A673 (cell line): ENCODE measurements around the gene PPP1R13L.

ENCODE experiments used
- EZH2 ChIP-seq: fragments of 200-600 bp; sonication (generic); IDR thresholded peaks from 2 replicates; pipeline ENCODE4 v1.6.1; 2017; ENCODE audit warnings: borderline replicate concordance, low read depth, mild to moderate bottlenecking, mixed read lengths, antibody characterized with exemption, low read length; ENCODE audit not compliant: poor library complexity, severe bottlenecking
- TF ChIP-seq, protein P1 (sequence below): fragments of 300-800, 200-600 bp; sonication (generic); conservative IDR thresholded peaks from 2 replicates; pipeline ENCODE4 v1.5.1; 2017; ENCODE audit warnings: low read depth, mild to moderate bottlenecking, antibody characterized with exemption, low read length, moderate library complexity, mixed read lengths

DNA sequence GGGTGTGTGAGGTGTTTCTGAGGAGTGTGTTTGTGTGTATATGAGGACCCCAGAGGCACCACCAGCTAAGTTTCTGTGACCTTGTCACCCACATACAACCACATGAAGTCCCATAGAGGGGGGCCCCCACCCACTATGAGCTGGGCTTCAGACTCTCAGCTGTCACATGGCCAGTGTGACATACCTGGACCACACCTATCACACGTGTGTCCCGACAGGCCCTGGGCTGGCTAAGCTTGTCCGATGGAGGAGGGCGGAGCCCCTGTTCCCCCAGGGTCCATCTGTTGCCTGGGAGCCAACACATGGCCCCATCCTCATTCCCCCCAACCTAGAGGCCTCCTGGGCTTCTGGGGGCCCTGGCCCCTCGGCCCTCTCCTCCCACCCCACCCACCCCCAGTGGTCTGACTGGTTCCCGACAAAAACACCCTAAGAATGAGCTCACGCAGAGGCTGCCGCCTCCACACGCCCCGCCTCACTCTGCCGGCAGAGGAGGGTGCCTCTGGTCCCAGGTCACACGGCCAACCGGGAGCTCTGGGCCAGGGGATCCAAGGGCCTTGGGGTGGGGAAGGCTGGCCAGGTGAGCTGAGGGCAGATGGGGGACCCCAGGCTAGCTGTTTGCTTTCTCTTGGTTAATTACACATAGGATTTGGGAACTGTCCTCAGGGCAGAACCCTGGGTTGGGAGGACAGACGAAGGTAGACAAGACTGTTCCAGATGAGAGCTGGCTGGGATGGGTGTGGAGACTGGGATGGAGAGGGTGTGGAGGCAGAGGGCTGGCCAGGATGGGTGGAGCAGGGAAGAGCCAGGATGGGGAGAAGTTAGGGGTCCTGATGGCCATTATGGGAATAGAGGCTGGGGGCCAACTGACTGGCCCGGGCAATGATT lies 60.0 kb downstream of the PPP1R13L start:
- TF ChIP-seq, protein P1, sequence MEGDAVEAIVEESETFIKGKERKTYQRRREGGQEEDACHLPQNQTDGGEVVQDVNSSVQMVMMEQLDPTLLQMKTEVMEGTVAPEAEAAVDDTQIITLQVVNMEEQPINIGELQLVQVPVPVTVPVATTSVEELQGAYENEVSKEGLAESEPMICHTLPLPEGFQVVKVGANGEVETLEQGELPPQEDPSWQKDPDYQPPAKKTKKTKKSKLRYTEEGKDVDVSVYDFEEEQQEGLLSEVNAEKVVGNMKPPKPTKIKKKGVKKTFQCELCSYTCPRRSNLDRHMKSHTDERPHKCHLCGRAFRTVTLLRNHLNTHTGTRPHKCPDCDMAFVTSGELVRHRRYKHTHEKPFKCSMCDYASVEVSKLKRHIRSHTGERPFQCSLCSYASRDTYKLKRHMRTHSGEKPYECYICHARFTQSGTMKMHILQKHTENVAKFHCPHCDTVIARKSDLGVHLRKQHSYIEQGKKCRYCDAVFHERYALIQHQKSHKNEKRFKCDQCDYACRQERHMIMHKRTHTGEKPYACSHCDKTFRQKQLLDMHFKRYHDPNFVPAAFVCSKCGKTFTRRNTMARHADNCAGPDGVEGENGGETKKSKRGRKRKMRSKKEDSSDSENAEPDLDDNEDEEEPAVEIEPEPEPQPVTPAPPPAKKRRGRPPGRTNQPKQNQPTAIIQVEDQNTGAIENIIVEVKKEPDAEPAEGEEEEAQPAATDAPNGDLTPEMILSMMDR: no peak
- no peak for TF ChIP-seq EZH2
